ENCODE data around the gene ARHGAP18. TPM values are rescaled to one million over a fixed set of nuclear protein-coding genes. Genes with fewer than 3 reads are reported as not detected.

ARHGAP18 gene
- total RNA-seq, 4 donors from 2014 or later = 9.6 to 16.8 (median 13.9) TPM

GRCh38 chr6:129686941-129687627 lies 22.9 kb downstream of the ARHGAP18 start:
- WGBS, 2 donors = 86 to 92% methylated on average over 7 of the region's 7 CpGs
- H3K27me3 ChIP-seq = no peaks in the 10 kb centered on the region
- TF ChIP-seq POLR2A (IDR thresholded peaks at IDR 0.05) (no peak), EP300 (IDR thresholded peaks at IDR 0.05) (peak in 1 of 2 donors; percentile 59)
- H3K4me3 ChIP-seq = no peak overlapping the region
- H3K9me3 ChIP-seq = no peaks in the 10 kb centered on the region
- no peak for DNase-seq (ENCODE audit: low spot score in 2 of 2)
- no peak overlapping the region for H3K27ac ChIP-seq
- peaks cover 0 to 47% (median 25%) of the 10 kb centered on the region in 4 donors for H3K4me1 ChIP-seq
- no peaks in the 10 kb centered on the region for H3K36me3 ChIP-seq

- Histone ChIP-seq H3K27ac (peak overlapping the region in 3 of 4 donors; percentile 50 to 85 (median 71)), H3K9me3 (no peaks in the 10 kb centered on the region), H3K4me1 (peaks cover 0 to 56% (median 27%) of the 10 kb centered on the region in 4 donors), H3K4me3 (no peak overlapping the region), H3K27me3 (no peaks in the 10 kb centered on the region), H3K36me3 (no peaks in the 10 kb centered on the region)
- WGBS, 2 donors = 34 to 45% methylated on average over 5 of the region's 5 CpGs
- no peak for DNase-seq (ENCODE audit: low spot score in 2 of 2)
- TF ChIP-seq, protein P1, sequence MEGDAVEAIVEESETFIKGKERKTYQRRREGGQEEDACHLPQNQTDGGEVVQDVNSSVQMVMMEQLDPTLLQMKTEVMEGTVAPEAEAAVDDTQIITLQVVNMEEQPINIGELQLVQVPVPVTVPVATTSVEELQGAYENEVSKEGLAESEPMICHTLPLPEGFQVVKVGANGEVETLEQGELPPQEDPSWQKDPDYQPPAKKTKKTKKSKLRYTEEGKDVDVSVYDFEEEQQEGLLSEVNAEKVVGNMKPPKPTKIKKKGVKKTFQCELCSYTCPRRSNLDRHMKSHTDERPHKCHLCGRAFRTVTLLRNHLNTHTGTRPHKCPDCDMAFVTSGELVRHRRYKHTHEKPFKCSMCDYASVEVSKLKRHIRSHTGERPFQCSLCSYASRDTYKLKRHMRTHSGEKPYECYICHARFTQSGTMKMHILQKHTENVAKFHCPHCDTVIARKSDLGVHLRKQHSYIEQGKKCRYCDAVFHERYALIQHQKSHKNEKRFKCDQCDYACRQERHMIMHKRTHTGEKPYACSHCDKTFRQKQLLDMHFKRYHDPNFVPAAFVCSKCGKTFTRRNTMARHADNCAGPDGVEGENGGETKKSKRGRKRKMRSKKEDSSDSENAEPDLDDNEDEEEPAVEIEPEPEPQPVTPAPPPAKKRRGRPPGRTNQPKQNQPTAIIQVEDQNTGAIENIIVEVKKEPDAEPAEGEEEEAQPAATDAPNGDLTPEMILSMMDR (IDR thresholded peaks at IDR 0.05) = no peak
- TF ChIP-seq EP300 (IDR thresholded peaks at IDR 0.05) = peak in 1 of 2 donors; percentile 29
These were observed 24.3 kb downstream of the ARHGAP18 start for GRCh38 chr6:129685662-129686031.

DNA sequence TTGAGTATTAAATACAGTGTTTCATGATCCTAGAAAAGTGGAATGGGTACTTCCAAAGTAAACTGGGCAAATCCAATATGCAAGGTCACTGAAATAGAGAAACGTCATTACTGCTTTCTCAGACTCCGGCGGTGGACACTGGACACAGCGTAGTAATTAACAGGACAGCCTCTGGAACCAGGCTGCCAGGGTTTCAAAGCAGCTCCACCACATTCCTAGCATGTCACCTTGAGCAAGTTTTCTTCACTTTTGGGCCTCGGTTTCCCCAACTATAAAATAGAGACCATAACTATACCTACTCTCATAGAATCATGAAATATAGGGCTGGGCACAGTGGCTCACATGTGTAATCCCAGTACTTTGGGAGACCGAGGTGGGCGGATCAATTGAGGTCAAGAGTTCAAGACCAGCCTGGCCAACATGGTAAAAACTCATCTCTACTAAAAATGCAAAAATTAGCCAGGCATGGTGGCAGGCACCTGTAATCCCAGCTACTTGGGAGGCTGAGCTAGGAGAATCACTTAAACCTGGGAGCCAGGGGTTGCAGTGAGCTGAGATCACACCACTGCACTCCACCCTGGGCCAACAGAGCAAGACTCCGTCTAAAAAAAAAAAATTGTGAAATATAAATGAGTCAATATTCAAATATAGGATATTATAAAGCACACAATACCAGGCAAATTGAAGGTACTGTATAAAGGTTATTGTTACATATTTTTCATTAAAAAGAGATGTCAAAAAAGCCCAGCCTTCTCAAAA lies 24.9 kb downstream of the ARHGAP18 start:
- Histone ChIP-seq H3K27ac (peak overlapping the region in 3 of 4 donors; percentile 50 to 85 (median 71)), H3K4me3 (no peak overlapping the region), H3K36me3 (no peaks in the 10 kb centered on the region), H3K9me3 (no peaks in the 10 kb centered on the region), H3K27me3 (no peaks in the 10 kb centered on the region), H3K4me1 (peaks cover 0 to 61% (median 28%) of the 10 kb centered on the region in 4 donors)
- no peak for TF ChIP-seq POLR2A (IDR thresholded peaks at IDR 0.05)
- no peak for TF ChIP-seq EP300 (IDR thresholded peaks at IDR 0.05)
- TF ChIP-seq, protein P1 (IDR thresholded peaks at IDR 0.05) = no peak
- DNase-seq (ENCODE audit: low spot score in 2 of 2) = no peak
- 86 to 92% methylated on average over 8 of the region's 8 CpGs for WGBS, 2 donors

- TF ChIP-seq, protein P1 (IDR thresholded peaks at IDR 0.05) = no peak
- TF ChIP-seq EP300 (IDR thresholded peaks at IDR 0.05) = no peak
- no peak for TF ChIP-seq POLR2A (IDR thresholded peaks at IDR 0.05)
- Histone ChIP-seq H3K27ac (peak overlapping the region in 3 of 4 donors; percentile 50 to 85 (median 71)), H3K4me3 (no peak overlapping the region), H3K36me3 (no peaks in the 10 kb centered on the region), H3K4me1 (peaks cover 0 to 62% (median 30%) of the 10 kb centered on the region in 4 donors), H3K27me3 (no peaks in the 10 kb centered on the region), H3K9me3 (no peaks in the 10 kb centered on the region)
- 92 to 96% methylated on average over 6 of the region's 6 CpGs for WGBS, 2 donors
- no peak for DNase-seq (ENCODE audit: low spot score in 2 of 2)
These were observed 25.6 kb downstream of the ARHGAP18 start for GRCh38 chr6:129684323-129684884.

- peak overlapping the region in 3 of 4 donors; percentile 50 to 85 (median 71) for H3K27ac ChIP-seq
These were observed 26.2 kb downstream of the ARHGAP18 start for GRCh38 chr6:129683601-129684322.

More at GRCh38 chr6:129683601-129684322, 26.2 kb downstream of the ARHGAP18 start:
- TF ChIP-seq POLR2A (IDR thresholded peaks at IDR 0.05) (no peak), EP300 (IDR thresholded peaks at IDR 0.05) (peak; percentile 59 to 78)
- TF ChIP-seq, protein P1 (IDR thresholded peaks at IDR 0.05) = no peak
- peaks cover 0 to 60% (median 30%) of the 10 kb centered on the region in 4 donors for H3K4me1 ChIP-seq
- WGBS, 2 donors = 50 to 57% methylated on average over 9 of the region's 9 CpGs
- no peak overlapping the region for H3K4me3 ChIP-seq
- H3K9me3 ChIP-seq = no peaks in the 10 kb centered on the region
- DNase-seq (ENCODE audit: low spot score in 2 of 2) = peak; percentile 44 to 66
- H3K36me3 ChIP-seq = no peaks in the 10 kb centered on the region
- H3K27me3 ChIP-seq = no peaks in the 10 kb centered on the region
